ENCODE results near the gene UBLCP1.
"Not testable (repeated sequence)": the region's sequence is repeated elsewhere in the genome, so short reads cannot be mapped to it uniquely, and the experiment has no call there.

Gene UBLCP1

DNA sequence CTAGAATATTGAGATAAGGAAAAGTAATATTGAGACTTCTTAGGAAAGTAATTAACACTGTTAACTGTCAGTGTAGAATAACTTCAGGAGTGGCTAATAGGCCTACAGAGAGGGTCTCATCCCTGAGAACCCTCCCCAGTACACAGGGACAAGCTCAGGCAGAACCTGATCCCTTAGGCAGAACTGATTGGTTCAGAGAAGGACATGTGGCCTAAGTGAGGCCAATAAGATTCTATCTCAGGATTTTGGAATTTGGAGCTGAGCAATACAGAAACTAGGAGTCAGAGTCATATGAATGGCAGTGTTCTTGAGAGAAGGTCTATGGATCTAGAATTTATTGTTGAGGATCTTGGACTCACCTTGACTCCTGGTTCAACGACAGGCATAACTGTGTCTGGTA is 10.9 kb upstream of the UBLCP1 start:
- no peak for DNase-seq

DNA sequence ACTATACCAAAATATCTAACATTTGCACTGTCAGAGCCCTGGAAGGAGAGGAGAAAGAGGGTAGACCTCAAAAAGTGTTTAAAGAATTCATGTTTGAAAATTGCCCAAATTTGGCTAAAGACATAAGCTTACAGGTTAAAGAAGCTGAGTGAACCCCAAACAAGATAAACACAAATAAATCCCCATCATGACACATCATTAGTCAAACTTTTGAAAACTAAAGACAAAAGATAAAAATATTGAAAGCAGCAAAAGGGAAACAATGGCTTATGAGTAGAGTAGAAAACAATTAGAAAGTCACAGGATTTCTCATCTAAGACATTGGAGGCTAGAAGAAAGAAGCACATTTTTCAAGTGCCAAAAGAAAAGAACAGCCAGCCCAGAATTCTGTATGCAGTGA is 6.1 kb upstream of the UBLCP1 start:
- no peak for DNase-seq

DNA sequence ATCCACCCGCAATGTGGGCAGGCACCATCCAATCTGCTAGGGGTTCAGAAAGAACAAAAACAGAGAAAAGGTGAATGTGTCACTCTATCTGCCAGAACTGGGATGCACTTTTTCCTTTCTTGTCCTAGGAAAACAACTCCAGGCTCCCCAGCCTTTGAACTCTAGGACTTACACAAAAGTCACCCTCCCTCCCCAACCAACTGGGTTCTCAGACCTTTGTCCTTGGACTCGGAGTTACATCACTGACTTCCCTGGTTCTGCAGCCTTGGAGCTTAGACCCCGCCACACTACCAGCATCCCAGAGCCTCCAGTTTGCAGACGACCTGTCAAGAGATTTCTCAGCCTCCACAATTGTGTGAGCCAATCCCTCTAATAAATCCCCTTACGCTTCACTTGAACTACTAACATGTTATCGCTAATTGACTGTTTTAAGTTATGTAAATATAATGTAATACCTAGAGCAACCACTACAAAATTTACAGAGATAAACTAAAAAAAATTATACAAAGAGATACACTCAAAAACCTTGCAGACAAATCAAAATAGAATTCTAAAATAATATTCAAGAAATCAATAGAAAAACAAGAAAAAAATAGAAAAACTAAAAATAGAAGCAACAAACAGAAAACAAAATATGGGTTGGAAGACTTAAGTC is 5.3 kb upstream of the UBLCP1 start:
- no peak for DNase-seq

DNA sequence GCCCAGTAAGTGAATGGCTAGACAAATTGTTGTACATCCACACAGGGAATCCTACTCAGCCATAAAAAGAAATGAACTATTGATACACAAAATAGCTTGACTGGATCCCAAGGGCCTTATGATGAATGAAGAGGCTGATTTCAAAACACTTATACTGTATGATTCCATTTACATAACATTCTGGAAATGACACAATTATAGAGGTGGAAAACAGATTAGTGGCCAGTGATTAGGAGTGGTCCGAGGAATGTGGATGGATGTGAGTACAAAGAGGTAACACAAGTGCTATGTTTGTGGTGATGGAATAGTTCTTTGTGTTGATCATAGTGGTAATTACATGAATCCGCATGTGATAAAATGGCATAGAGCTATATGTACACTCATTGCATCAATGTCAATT is 4.7 kb upstream of the UBLCP1 start:
- no peak for DNase-seq

- not testable (repeated sequence) for DNase-seq
Observed at GRCh38 chr5:159260212-159260611, 2.9 kb upstream of the UBLCP1 start.

- DNase-seq, result no peak
Observed at GRCh38 chr5:159262472-159262858, 625 bp upstream of the UBLCP1 start.

DNA sequence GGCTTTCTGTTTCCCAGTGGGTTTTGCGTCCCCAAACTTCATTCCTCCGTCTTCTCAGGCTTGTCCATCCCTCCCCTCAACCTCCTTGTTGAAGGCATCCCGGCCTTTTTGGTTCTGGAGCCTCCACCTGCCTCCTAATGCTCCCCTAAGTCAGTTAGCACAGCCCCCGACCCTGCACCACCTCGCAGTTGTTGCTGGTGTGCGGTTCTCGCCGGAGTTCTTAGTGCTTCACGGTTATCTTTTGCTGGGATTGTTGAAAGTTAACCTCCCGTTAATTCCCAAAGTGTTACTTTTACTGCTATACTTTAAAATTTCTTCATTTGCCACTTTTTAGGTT is 447 bp downstream of the UBLCP1 start:
- no peak for DNase-seq

DNA sequence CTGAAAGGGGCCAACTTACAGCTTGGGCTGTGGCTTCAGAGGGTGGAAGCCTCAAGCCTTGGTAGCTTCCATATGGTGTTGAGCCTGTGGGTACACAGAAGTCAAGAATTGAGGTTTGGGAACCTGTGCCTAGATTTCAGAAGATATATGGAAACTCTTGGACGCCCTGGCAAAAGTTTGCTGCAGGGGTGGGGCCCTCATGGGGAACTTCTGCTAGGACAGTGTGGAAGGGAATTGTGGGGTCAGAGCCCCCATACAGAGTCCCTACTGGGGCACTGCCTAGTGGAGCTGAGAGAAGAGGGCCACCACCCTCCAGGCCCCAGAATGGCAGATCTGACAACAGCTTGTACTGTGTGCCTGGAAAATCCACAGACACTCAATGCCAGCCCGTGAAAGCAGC is 3.7 kb downstream of the UBLCP1 start:
- DNase-seq, result not testable (repeated sequence)

DNA sequence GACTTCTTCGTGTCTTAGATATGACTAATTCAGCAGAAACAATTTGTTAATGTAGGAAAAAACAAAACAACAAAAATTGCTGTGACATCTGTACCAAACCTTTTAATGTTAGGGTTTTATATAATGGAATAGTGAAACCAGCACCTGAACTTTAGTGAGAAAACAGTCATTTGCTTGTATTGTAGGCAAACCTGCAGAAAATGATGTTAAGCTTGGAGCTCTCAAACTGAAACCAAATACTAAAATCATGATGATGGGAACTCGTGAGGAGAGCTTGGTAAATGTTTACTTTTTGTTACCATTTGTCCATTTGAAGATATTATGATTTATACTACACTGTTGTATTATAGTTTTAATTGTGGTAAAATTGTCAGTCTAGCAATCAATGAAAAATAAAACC is 6.6 kb downstream of the UBLCP1 start:
- no peak for DNase-seq

DNA sequence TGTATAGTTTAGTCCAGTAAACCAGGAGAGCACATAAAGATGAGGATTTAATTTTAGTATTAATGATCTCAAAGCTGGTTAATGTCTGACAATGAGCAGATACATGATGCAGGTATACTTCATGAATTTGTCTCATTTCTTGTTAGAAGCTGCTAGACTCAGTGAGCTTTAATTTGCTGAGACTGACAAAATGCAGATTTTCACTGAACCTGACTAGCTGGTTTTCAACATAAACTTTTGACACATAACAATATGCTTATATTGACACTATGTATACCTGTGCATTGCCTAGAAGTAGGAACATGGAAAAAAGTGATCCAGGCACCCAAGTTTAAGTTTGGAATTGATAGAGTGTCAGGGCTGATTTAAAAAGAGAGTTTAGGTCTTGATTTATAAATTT is 10.8 kb downstream of the UBLCP1 start:
- DNase-seq, result no peak

DNA sequence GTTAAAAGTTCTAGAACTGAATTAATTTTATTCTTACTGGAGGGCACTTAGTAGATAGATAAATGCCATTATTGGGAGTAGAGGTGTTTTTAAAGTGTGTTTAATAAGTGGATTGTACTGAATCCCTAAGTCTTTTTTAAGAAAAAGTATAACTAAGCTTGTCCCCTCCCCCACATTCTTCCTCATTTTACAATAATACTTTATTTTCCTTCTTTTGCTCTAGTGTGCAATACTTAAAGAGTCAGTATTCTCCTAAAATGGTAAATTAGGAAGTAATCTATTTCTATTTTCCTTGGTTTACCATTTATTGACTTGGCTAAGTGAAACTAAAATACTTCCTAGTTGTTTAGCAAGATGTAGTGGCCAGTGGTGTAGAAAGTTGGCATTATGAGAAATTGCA is 11.6 kb downstream of the UBLCP1 start:
- no peak for DNase-seq

DNA sequence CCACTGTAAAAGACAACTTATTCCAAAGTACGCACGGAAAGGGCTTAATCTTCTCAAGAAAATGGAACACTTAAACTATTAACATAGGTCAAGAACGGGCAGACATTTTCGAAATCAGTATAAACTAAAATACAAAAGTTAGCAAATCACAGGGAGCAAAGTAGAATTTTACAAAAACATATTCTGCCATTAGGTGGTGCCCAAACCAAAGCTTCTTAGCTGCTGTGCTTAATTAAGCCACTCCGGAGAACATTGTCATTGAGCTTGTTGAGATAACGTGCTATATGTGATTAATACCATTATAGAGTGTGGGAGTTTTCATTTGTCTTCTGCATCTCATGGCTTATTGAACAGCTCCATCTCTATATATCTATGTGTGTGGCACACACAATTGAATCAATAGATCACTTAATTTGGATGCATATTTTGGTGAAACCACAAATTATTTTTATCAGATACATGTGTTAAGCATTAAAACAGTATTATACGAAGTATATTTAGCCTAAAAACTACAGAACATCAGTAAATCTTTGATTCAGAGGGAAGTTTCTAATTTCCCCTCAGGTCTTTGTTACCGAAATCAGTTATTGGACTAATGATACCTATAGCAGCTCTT is 23.4 kb downstream of the UBLCP1 start:
- DNase-seq, result peak; percentile 5

DNA sequence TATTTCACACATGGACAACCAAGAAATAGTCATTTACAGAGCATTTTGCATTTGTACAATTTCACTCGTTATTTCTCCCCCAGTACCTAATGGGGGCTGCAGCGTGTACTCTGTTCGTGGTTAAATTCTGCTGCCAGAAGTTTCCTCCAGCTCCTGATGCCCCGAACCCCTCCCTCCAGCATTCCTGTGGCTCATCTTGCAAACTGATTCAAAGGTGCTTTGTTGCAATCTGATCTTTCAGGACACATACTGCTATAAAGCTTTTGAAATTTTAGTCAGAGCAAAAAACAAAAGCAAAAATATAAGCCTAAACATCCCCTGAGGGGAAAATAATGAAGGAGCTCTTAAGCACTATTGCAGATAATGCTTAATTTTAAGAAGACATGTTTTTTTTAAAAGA is 27.7 kb downstream of the UBLCP1 start:
- DNase-seq, result no peak

DNA sequence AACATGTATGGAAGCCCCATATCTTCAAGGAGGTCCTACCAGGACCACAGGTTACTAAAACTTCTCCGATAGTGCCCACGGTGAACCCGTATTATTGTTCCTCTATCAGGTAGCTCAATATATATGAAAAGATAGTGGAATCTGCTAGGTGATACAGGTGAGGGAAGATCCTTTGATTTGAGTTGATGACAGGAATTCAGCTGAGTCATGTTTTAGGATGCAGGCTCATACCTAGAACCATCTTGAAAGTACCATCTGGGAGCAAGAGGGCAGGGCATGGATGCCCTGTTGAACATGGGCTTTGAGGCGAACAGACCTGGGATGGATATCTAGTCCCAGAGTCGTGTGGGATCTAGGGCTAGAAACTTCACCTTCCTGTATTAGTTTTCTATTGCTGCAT is 31.8 kb downstream of the UBLCP1 start:
- no peak for DNase-seq

DNA sequence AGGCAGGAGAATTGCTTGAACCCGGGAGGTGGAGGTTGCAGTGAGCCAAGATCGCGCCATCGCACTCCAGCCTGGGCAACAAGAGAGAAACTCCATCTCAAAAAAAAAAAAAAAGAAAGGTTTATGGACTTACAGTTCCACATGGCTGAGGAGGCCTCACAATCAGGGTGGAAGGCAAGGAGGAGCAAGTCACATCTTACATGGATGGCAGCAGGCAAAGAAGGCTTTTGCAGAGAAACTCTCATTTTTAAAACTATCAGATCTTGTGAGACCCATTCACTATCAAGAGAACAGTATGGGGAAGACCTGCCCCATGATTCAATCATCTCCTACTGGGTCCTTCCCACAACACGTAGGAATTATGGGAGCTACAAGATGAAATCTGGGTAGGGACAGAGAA is 34.2 kb downstream of the UBLCP1 start:
- not testable (repeated sequence) for DNase-seq

- no peak for DNase-seq
Observed at GRCh38 chr5:159301466-159301865, 38.4 kb downstream of the UBLCP1 start.

- DNase-seq, result not testable (repeated sequence)
Observed at GRCh38 chr5:159301929-159302860, 39.1 kb downstream of the UBLCP1 start.

GRCh38 chr5:159303286-159303685 is 40.2 kb downstream of the UBLCP1 start:
- no peak for DNase-seq

DNA sequence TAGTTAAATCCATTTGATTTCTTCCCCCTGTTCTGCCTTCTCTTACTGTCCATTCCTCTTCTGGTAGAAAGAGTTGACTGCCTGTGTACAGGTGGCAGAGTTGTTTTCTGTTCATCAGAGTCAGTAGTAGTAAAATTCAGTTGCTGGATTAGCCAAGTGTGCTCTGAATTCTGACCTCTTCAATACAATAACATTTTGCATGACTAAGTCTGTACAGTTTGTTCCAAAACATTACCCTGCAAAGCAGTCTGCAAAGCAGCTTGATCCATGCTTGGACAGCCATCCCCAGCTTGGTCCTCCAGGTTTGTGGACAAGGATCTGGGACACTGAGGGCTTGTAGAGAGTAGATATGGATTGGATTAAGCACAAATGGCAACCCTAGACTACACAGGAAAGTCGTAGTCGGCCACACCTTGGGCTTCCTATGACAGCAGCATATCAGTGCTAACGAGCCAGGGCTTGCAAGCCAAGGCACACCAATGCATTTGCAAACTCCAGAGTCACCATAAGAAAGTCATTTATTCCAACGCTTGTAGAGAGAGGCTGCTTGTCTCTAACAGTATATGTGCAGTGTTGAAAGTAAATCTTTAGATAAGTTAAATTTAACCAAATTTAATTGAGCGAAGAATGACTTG is 42.0 kb downstream of the UBLCP1 start:
- DNase-seq, result no peak

- peak; percentile 1 for DNase-seq
Observed at GRCh38 chr5:159309689-159310433, 46.8 kb downstream of the UBLCP1 start.

DNA sequence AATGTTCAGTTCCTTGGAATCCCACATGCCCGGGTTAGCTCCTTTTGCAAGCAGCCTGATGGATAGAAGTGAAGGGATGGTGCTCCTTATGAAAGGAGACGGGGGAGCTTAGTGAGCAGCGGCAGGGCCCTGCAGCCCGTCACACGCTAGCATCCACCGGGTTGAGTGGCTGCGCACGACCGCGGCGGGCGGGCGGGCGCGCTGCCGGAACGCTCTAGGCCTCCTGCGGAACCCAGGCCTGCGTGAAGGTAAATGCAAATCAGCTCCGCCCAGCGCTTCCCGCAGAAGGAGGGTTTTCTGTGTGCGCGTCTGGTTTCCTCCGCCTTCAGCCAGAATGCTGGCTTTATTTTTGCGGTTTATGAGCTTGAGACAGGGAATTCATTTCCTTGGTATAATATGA is 47.4 kb downstream of the UBLCP1 start:
- DNase-seq, result no peak

DNA sequence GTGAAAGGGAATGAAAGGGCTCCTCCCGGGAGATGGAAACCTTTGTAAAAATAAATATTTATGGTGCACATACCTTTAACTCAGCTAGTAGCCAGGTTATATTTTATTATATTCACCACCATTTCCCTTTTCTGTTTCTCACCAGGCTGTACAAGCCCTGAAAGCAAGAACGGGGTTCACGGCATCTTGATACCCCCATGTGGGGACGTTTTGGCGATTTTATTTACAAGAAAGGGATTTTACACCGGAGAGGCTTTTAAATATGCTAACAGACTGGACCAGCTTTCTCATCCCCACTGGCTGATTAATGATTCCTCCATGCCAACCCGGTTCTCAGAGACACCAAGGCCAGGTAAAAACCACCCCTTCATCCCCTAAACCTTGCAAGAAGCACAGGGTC is 48.0 kb downstream of the UBLCP1 start:
- no peak for DNase-seq

DNA sequence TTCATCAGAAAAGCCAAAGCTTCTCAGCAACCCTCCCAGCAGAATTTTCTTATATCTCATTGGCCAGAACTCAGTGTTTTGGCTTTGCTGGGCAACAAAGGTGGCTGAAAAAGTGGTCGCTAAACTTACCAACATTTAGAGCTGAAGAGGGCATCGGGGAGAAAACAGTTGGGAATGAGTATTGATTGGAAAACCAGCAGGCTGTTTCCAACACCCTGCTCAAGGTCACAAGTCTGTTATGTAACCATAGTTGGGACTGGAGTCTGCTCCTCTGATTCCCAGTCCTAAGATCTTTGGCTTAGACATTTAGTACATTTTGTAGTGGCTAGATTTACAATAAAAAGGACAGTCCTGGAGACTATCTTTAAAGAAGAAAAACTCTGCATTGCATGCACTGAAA is 50.1 kb downstream of the UBLCP1 start:
- DNase-seq, result no peak
